ENCODE measurements around the gene C6. TPM values are rescaled to one million over a fixed set of nuclear protein-coding genes. Genes with fewer than 3 reads are reported as not detected.

The C6 gene
- total RNA-seq: 10 to 100 TPM in 3 of 4 donors, 1 to 10 TPM in 1; 9.8 to 58.8 (median 52.3) TPM

GRCh38 chr5:41213340-41213739 is at the start of gene C6:
TSS of gene C6 (minus strand) at chr5:41213532. CDS start at chr5:41203230, 10,302 bp downstream.
- TF ChIP-seq CTCF (IDR thresholded peaks at IDR 0.05; ENCODE audit: low read depth): no peak

GRCh38 chr5:41256400-41256799 is 43.1 kb upstream of the C6 start:
- no peak for TF ChIP-seq CTCF (IDR thresholded peaks at IDR 0.05; ENCODE audit: low read depth)

- TF ChIP-seq CTCF (IDR thresholded peaks at IDR 0.05; ENCODE audit: low read depth): no peak
Measured at GRCh38 chr5:41253109-41253508, 39.8 kb upstream of the C6 start.

- no peak for TF ChIP-seq CTCF (IDR thresholded peaks at IDR 0.05; ENCODE audit: low read depth)
Measured at GRCh38 chr5:41252036-41252435, 38.7 kb upstream of the C6 start.

GRCh38 chr5:41250351-41250987 is 37.1 kb upstream of the C6 start:
- TF ChIP-seq CTCF (IDR thresholded peaks at IDR 0.05; ENCODE audit: low read depth): no peak

- TF ChIP-seq CTCF (IDR thresholded peaks at IDR 0.05; ENCODE audit: low read depth): no peak
Measured at GRCh38 chr5:41247135-41247534, 33.8 kb upstream of the C6 start.

- no peak for TF ChIP-seq CTCF (IDR thresholded peaks at IDR 0.05; ENCODE audit: low read depth)
Measured at GRCh38 chr5:41246376-41246775, 33.0 kb upstream of the C6 start.

Data from subcutaneous adipose tissue (tissue), 4 donors.